ENCODE measurements around the gene TAS2R41. TPM values are rescaled to one million over a fixed set of nuclear protein-coding genes. Genes with fewer than 3 reads are reported as not detected.

TAS2R41 gene
- polyA plus RNA-seq, 1 donor (not counting 4 experiments of a cell fraction or from before 2014, with no cell fraction given) = not detected

DNA sequence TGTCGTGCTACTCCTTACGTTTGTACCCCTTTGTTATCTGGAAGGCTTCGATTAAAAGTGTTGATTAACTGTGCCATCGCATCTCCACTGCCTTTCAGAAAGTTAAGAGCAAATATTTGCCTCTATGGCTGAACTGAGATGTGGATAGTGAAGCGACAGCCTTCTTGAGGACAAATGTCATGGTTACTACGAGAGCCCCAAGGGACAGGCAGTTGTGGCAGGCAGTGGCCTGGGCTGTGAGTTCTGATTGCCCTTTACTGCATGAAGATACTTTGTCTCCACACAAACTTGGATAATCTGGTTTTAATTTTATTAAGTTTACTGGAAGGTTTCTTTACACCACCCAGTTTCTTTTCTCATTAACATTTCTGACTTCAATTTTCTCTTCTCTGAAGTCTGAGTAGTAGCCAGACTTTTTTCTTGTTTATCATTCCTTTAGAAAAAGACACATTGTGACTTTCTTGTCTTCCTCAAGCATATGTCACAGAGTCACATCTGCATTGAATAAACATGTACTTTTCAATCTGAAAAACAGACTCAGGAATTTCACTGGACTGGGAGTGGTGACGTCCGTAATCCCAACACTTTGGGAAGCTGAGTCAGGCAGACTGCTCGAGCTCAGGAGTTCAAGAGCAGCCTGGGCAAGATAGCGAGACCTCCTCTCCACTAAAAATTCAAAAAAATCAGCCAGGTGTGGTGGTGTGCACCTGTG is 1.5 kb downstream of the TAS2R41 start:
- no peaks in the 10 kb centered on the region for H3K9me3 ChIP-seq (ENCODE audit: control insufficient read depth, low read depth, low read length)
- H3K36me3 ChIP-seq (ENCODE audit: control insufficient read depth in 2 of 2, extremely low read depth in 1 of 2, insufficient read depth in 2 of 2, low read length in 2 of 2) = no peaks in the 10 kb centered on the region
- H3K4me3 ChIP-seq (ENCODE audit: control insufficient read depth in 2 of 3, extremely low read depth in 1 of 3, insufficient read depth in 2 of 3, low read depth in 1 of 3, low read length in 3 of 3) = no peak overlapping the region
- H3K4me1 ChIP-seq (ENCODE audit: control insufficient read depth, extremely low read depth, insufficient read depth, low read length) = peaks cover 3% of the 10 kb centered on the region
- H3K27ac ChIP-seq (ENCODE audit: control insufficient read depth, insufficient read depth, low read length) = no peak overlapping the region
- no peaks in the 10 kb centered on the region for H3K9me1 ChIP-seq (ENCODE audit: control insufficient read depth, extremely low read depth, insufficient read depth, low read length)
- dilution Hi-C loops (cut with MboI; ENCODE audit: extremely low pct_ligation_motif_present, low sequenced_read_pairs) = no loop called here
- FAIRE-seq (no peak), DNase-seq (ENCODE audit: low read depth, low spot score) (no peak)
- H3K9ac ChIP-seq (ENCODE audit: control insufficient read depth, extremely low read depth, insufficient read depth, low read length) = no peak overlapping the region
- no peak overlapping the region for H2AFZ ChIP-seq (ENCODE audit: control insufficient read depth, low read length)
- no peaks in the 10 kb centered on the region for H3K79me2 ChIP-seq (ENCODE audit: control insufficient read depth, insufficient read depth, low read length)
- H4K20me1 ChIP-seq (ENCODE audit: control insufficient read depth, extremely low read depth, insufficient read depth, low read length) = no peaks in the 10 kb centered on the region
- TF ChIP-seq, protein P1, sequence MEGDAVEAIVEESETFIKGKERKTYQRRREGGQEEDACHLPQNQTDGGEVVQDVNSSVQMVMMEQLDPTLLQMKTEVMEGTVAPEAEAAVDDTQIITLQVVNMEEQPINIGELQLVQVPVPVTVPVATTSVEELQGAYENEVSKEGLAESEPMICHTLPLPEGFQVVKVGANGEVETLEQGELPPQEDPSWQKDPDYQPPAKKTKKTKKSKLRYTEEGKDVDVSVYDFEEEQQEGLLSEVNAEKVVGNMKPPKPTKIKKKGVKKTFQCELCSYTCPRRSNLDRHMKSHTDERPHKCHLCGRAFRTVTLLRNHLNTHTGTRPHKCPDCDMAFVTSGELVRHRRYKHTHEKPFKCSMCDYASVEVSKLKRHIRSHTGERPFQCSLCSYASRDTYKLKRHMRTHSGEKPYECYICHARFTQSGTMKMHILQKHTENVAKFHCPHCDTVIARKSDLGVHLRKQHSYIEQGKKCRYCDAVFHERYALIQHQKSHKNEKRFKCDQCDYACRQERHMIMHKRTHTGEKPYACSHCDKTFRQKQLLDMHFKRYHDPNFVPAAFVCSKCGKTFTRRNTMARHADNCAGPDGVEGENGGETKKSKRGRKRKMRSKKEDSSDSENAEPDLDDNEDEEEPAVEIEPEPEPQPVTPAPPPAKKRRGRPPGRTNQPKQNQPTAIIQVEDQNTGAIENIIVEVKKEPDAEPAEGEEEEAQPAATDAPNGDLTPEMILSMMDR (optimal IDR thresholded peaks at IDR 0.05 in 1 of 3, IDR thresholded peaks at IDR 0.05 in 1 of 3, conservative IDR thresholded peaks at IDR 0.05 in 1 of 3; ENCODE audit: extremely low read depth in 1 of 3, insufficient read depth in 2 of 3, low read length in 3 of 3) = no peak
- TF ChIP-seq EZH2 (IDR thresholded peaks at IDR 0.05; ENCODE audit: low read length) = no peak
- H3K27me3 ChIP-seq (ENCODE audit: control insufficient read depth, extremely low read depth, insufficient read depth, low read length) = no peaks in the 10 kb centered on the region
- H3K4me2 ChIP-seq (ENCODE audit: control insufficient read depth, extremely low read depth, insufficient read depth, low read depth, low read length) = no peak overlapping the region

DNA sequence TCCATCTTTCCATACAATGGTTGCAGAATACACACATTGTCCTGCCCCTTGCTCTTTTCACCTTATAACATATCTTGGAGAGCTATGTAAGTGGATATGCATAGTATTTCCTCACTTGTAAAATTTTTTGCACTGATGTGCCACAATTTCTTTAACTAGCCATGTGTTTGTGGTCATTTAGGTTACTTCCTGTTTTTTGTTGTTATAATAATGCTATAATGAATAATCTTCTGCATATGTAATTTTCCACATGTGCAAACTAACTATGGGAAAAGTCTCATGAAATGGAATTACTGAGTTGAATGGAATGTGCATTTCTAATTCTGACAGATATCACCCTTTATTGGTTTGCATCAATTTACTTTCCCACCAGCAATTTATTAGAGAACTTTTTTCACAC is 2.8 kb downstream of the TAS2R41 start:
- Histone ChIP-seq H3K9ac (ENCODE audit: control insufficient read depth, extremely low read depth, insufficient read depth, low read length) (no peak overlapping the region), H2AFZ (ENCODE audit: control insufficient read depth, low read length) (no peak overlapping the region), H3K4me3 (ENCODE audit: control insufficient read depth in 2 of 3, extremely low read depth in 1 of 3, insufficient read depth in 2 of 3, low read depth in 1 of 3, low read length in 3 of 3) (no peak overlapping the region), H3K27me3 (ENCODE audit: control insufficient read depth, extremely low read depth, insufficient read depth, low read length) (no peaks in the 10 kb centered on the region), H3K9me3 (ENCODE audit: control insufficient read depth, low read depth, low read length) (no peaks in the 10 kb centered on the region), H4K20me1 (ENCODE audit: control insufficient read depth, extremely low read depth, insufficient read depth, low read length) (no peaks in the 10 kb centered on the region), H3K4me2 (ENCODE audit: control insufficient read depth, extremely low read depth, insufficient read depth, low read depth, low read length) (no peak overlapping the region), H3K9me1 (ENCODE audit: control insufficient read depth, extremely low read depth, insufficient read depth, low read length) (no peaks in the 10 kb centered on the region), H3K27ac (ENCODE audit: control insufficient read depth, insufficient read depth, low read length) (no peak overlapping the region), H3K79me2 (ENCODE audit: control insufficient read depth, insufficient read depth, low read length) (no peaks in the 10 kb centered on the region), H3K4me1 (ENCODE audit: control insufficient read depth, extremely low read depth, insufficient read depth, low read length) (no peaks in the 10 kb centered on the region), H3K36me3 (ENCODE audit: control insufficient read depth in 2 of 2, extremely low read depth in 1 of 2, insufficient read depth in 2 of 2, low read length in 2 of 2) (no peaks in the 10 kb centered on the region)
- FAIRE-seq (no peak), DNase-seq (ENCODE audit: low read depth, low spot score) (no peak)
- TF ChIP-seq EZH2 (IDR thresholded peaks at IDR 0.05; ENCODE audit: low read length) = no peak
- TF ChIP-seq, protein P1 (optimal IDR thresholded peaks at IDR 0.05 in 1 of 3, IDR thresholded peaks at IDR 0.05 in 1 of 3, conservative IDR thresholded peaks at IDR 0.05 in 1 of 3; ENCODE audit: extremely low read depth in 1 of 3, insufficient read depth in 2 of 3, low read length in 3 of 3) = no peak
- dilution Hi-C loops (cut with MboI; ENCODE audit: extremely low pct_ligation_motif_present, low sequenced_read_pairs) = no loop called here
